Immature natural killer cell (primary cell): ENCODE data around the gene WDR5. TPM values are rescaled to one million over a fixed set of nuclear protein-coding genes. Genes with fewer than 3 reads are reported as not detected.

ENCODE experiments used
- polyA plus RNA-seq, 3 donors: library from polyadenylated mRNA; unstranded; fragments of 300-500 nt; fragmentation: Illumina TruSeq; gene quantifications; one replicate each; pipeline ENCODE4 v1.2.3, GENCODE V29; 2021

Gene WDR5
- polyA plus RNA-seq, 3 donors from 2014 or later: 11.2 to 15.1 (median 14.7) TPM

Other genes starting within 250 kb of the WDR5 start
- under 1 TPM in 2 of 3 donors, not detected in 1; 0.12 to 0.28 TPM for gene VAV2, start 143.8 kb upstream of the WDR5 start, polyA plus RNA-seq
- 10 to 100 TPM; 13.7 to 14.9 (median 13.8) TPM for gene BRD3OS, start 110.6 kb upstream of the WDR5 start, polyA plus RNA-seq
- 10 to 100 TPM; 24.2 to 43.4 (median 29.0) TPM for gene BRD3, start 68.1 kb upstream of the WDR5 start, polyA plus RNA-seq
- gene RNU6ATAC, start 28.5 kb downstream of the WDR5 start, polyA plus RNA-seq: not detected
- 1 to 10 TPM; 1.0 to 4.4 (median 1.9) TPM for gene RXRA, start 190.4 kb downstream of the WDR5 start, polyA plus RNA-seq